ENCODE measurements around the gene DNAI1. TPM values are rescaled to one million over a fixed set of nuclear protein-coding genes. Genes with fewer than 3 reads are reported as not detected.

The DNAI1 gene
- total and polyA plus RNA-seq, 10 of the 15 experiments (the other 5 are each of a cell fraction or from before 2014, with no cell fraction given), result not detected

DNA sequence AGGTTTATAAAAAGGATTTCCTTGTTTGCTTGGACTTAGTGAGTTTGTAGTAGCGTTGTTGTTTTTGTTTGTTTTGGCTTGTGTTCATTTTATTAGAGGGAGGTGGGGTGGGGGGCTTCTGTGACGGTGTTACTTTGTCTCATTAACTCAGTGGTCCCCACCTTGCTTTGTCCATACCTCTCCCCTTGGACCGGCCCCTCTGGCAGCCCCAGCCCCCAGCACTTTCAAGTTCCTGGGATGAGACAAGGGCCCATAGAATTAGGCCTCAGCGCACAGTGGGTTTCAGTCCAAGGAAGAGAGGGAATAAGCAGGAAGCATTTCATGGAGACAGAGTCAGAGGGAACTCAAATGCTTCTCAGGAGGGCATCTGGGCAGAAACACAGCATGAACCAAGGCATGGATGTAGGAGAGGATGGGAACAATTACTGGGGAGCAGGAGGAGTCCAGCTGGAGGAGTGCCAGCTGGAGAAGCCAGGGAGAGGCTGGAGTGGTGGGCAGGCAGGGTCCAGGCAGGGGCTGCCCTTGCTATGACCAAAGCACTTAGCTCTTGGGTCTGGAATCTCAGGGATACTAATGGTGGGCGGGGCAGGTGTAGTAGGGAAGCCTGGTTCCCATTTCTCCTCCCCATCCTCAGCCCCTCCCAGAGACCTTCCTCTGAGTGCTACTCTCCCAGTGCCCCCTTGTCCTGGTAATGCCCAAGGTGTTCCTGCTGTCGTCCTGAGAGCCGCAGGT, 87.7 kb downstream of the DNAI1 start:
- ATAC-seq, result no peak
- POLR2A ChIA-PET, result no interaction called here
- SMC1A ChIA-PET (ENCODE audit: uncharacterized antibody, unreplicated experiment), result interaction anchor here (1.1 to 1.9 kb wide), 2 partner anchors 45 to 142 kb away, joined by 3 to 4 read pairs; no protein-coding TSS in a partner anchor
- H2AFZ ChIP-seq (ENCODE audit: control insufficient read depth, low read depth, low read length), result no peak overlapping the region
- no peaks in the 10 kb centered on the region; the same call in 2 of the 3 replicates for H3K9me3 ChIP-seq (replicated peaks; ENCODE audit: control insufficient read depth, insufficient read depth, low read length)
- no peaks in the 10 kb centered on the region for H3K4me1 ChIP-seq (ENCODE audit: control insufficient read depth, insufficient read depth, low read length)
- H3K27ac ChIP-seq (ENCODE audit: control insufficient read depth, insufficient read depth), result no peak overlapping the region
- in situ Hi-C loops (cut with MboI) (no loop called here), intact Hi-C loops (cut with micrococcal nuclease; ENCODE audit: unreplicated experiment) (loop anchor here (5.0 kb wide), 1 partner anchor 109 kb away; no protein-coding TSS in a partner anchor)
- H3K27me3 ChIP-seq (replicated peaks in 1 of 2; ENCODE audit: control insufficient read depth in 2 of 2, insufficient read depth in 2 of 2, low read length in 1 of 2), result peaks cover 4 to 9% of the 10 kb centered on the region in 2 experiments
- H3K4me3 ChIP-seq, result no peak overlapping the region
- H3K79me2 ChIP-seq (ENCODE audit: control insufficient read depth, insufficient read depth, low read length), result no peaks in the 10 kb centered on the region
- peaks cover 8% of the 10 kb centered on the region; the same call in 1 of the 2 replicates for H4K20me1 ChIP-seq (ENCODE audit: control insufficient read depth, insufficient read depth)
- CTCF ChIA-PET, result no interaction called here
- H3K9ac ChIP-seq (ENCODE audit: control insufficient read depth, insufficient read depth, low read length), result no peak overlapping the region
- no peaks in the 10 kb centered on the region for H3K36me3 ChIP-seq (ENCODE audit: control insufficient read depth in 2 of 2, insufficient read depth in 2 of 2, low read length in 1 of 2)
- RAD21 ChIA-PET (ENCODE audit: unreplicated experiment), result no interaction called here
- FAIRE-seq, result no peak
- DNase-seq (ENCODE audit: low read depth, low spot score), result no peak
- 63% methylated on average over 7 of the region's 7 CpGs for WGBS (ENCODE audit: insufficient coverage, insufficient replicate concordance, low lambda C conversion rate, missing lambda C conversion rate)
- TF ChIP-seq POLR2AphosphoS5 (IDR thresholded peaks at IDR 0.05; ENCODE audit: low read length) (no peak), MXI1 (IDR thresholded peaks at IDR 0.05; ENCODE audit: low read depth, low read length) (no peak), KAT2A (conservative IDR thresholded peaks at IDR 0.05; ENCODE audit: control insufficient read depth, low read depth, low read length) (no peak), MEF2A (IDR thresholded peaks at IDR 0.05; ENCODE audit: insufficient read depth, low read depth, low read length) (no peak), SUPT20H (IDR thresholded peaks at IDR 0.05; ENCODE audit: borderline replicate concordance, control insufficient read depth, low read depth, low read length) (no peak)
- TF ChIP-seq, protein P1, sequence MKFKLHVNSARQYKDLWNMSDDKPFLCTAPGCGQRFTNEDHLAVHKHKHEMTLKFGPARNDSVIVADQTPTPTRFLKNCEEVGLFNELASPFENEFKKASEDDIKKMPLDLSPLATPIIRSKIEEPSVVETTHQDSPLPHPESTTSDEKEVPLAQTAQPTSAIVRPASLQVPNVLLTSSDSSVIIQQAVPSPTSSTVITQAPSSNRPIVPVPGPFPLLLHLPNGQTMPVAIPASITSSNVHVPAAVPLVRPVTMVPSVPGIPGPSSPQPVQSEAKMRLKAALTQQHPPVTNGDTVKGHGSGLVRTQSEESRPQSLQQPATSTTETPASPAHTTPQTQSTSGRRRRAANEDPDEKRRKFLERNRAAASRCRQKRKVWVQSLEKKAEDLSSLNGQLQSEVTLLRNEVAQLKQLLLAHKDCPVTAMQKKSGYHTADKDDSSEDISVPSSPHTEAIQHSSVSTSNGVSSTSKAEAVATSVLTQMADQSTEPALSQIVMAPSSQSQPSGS (IDR thresholded peaks at IDR 0.05; ENCODE audit: low read length), result no peak
- TF ChIP-seq, protein P2, sequence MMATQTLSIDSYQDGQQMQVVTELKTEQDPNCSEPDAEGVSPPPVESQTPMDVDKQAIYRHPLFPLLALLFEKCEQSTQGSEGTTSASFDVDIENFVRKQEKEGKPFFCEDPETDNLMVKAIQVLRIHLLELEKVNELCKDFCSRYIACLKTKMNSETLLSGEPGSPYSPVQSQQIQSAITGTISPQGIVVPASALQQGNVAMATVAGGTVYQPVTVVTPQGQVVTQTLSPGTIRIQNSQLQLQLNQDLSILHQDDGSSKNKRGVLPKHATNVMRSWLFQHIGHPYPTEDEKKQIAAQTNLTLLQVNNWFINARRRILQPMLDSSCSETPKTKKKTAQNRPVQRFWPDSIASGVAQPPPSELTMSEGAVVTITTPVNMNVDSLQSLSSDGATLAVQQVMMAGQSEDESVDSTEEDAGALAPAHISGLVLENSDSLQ (IDR thresholded peaks at IDR 0.05), result no peak
- no peak overlapping the region for H3K4me2 ChIP-seq (ENCODE audit: control insufficient read depth, insufficient read depth)
- no TSS peak for BruUV-seq (replicated peaks)

Data from GM12878 (cell line).